IgD-negative memory B cell (primary cell): ENCODE data around the gene TOR2A. TPM values are rescaled to one million over a fixed set of nuclear protein-coding genes. Genes with fewer than 3 reads are reported as not detected.

Experiments
- H3K27ac Mint-ChIP-seq, 3 donors: one replicate each; pipeline ENCODE4 v1.8.0; 2020 to 2022; ENCODE audit warnings: mild to moderate bottlenecking in 3 of 3, mixed read lengths in 3 of 3, moderate library complexity in 1 of 3
- H3K27me3 Mint-ChIP-seq: one replicate; pipeline ENCODE4 v1.8.0; 2021; ENCODE audit warnings: mixed read lengths
- H3K36me3 Mint-ChIP-seq: one replicate; pipeline ENCODE4 v1.8.0; 2020; ENCODE audit warnings: mild to moderate bottlenecking, mixed read lengths
- H3K4me1 Mint-ChIP-seq, 3 donors: one replicate each; pipeline ENCODE4 v1.8.0; 2020 to 2022; ENCODE audit warnings: mixed read lengths in 3 of 3, mild to moderate bottlenecking in 1 of 3
- H3K4me3 Mint-ChIP-seq, 4 donors: one replicate each; pipeline ENCODE4 v1.8.0; 2020 to 2022; ENCODE audit warnings: mild to moderate bottlenecking in 4 of 4, mixed read lengths in 4 of 4, moderate library complexity in 3 of 4
- H3K9me3 Mint-ChIP-seq, 3 donors: one replicate each; pipeline ENCODE4 v1.8.0; 2020 to 2021; ENCODE audit warnings: mixed read lengths in 3 of 3, mild to moderate bottlenecking in 1 of 3
- polyA plus RNA-seq: library from polyadenylated mRNA; unstranded; fragments of 300-500 nt; fragmentation: Illumina TruSeq; gene quantifications from one replicate; pipeline ENCODE4 v1.2.3, GENCODE V29; 2021

TOR2A gene
- polyA plus RNA-seq, 1 donor from 2014 or later = 22.4 TPM

DNA sequence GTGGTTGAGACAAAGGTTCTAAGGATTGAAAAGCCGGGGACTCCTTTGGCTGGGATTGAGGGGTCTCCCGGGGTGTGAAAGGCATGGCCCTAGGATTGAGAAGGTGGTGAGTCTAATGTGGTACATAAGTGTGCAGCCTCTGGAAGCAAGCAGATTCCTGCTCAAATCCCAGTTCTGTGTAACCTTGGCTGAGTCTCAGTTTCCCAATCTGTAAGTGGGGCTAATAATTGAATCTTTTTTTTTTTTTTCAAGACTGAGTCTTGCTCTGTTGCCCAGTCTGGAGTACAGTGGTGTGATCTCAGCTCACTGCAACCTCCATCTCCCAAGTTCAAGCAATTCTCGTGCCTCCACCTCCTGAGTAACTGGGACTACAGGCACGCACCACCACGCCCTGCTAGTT is 37.5 kb upstream of the TOR2A start:
- Mint-ChIP-seq H3K4me3 (peak overlapping the region in 1 of 4 donors; percentile 91), H3K27ac (peak overlapping the region in 1 of 3 donors; percentile 95), H3K27me3 (no peaks in the 10 kb centered on the region), H3K9me3 (no peaks in the 10 kb centered on the region), H3K36me3 (peaks cover 3% of the 10 kb centered on the region), H3K4me1 (peaks cover 17 to 40% (median 33%) of the 10 kb centered on the region in 3 donors)

DNA sequence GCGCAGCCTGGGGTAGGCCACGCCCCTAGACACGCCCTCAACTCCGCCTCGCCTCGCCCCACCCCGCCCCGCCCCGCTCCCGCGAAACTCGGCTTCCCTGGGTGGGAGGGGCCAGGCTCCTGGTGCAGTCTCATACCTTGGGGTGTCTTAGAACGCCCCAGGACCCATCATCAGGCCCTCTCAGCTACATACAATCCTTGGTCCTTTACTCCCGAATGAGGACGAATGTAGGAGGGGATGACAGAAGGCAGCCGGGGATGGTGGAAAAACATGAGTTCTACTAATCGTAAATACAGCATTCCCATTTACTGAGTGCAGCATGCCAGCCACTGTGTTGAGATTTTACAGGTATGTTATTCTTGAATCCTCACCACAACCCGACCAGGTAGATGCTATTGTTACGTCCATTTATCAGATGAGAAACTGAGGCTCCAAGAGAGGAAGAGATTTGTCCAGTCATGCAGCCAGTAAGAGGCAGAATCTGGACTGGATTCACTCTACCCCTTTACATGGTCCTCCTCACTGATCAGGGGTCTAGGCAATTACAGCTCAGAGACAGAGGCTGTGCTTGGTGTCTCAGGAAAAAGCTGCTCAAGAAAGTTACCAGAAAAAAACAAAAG is 36.6 kb upstream of the TOR2A start:
- no peaks in the 10 kb centered on the region for H3K27me3 Mint-ChIP-seq
- peaks cover 22 to 47% (median 42%) of the 10 kb centered on the region in 3 donors for H3K4me1 Mint-ChIP-seq
- peak overlapping the region; percentile 91 to 95 (median 92) for H3K4me3 Mint-ChIP-seq
- H3K36me3 Mint-ChIP-seq = peaks cover 3% of the 10 kb centered on the region
- no peaks in the 10 kb centered on the region for H3K9me3 Mint-ChIP-seq
- peak overlapping the region; percentile 95 to 98 (median 97) for H3K27ac Mint-ChIP-seq

DNA sequence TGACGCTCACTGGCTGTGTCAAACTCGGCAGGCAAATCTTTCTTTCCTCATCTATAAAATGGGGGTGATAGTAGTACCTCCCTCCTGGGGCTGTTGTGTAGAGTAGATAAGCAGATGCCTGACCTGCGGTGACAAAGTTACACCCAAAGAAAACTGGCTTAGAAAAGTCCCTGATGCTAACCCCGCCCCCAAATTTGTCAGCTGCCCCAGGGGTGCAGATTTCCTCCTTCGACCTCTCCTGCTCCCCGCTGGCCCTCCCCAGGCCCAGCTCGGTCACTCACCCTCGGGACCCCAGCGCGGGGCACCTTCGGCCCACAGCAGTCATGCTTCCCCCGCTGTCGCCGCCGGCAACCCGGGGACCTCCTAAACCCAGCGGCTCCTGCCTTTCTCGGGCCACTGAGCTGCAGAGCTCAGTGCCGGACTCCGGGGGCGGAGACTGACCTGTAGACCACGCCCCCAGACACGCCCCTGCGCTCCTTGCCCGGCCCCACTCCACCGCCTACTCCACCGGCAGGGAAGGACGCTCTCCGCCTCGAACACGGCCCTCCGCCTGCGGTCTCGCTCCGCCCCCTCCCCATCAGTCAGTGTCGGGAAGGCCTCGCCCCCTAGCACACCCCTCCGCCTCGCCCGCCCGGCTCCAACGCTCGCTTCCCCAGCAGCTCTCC is 35.9 kb upstream of the TOR2A start:
- Mint-ChIP-seq H3K4me1 (peaks cover 22 to 48% (median 43%) of the 10 kb centered on the region in 3 donors), H3K27me3 (no peaks in the 10 kb centered on the region), H3K27ac (peak overlapping the region; percentile 95 to 98 (median 97)), H3K4me3 (peak overlapping the region; percentile 91 to 95 (median 92)), H3K36me3 (peaks cover 3% of the 10 kb centered on the region), H3K9me3 (no peaks in the 10 kb centered on the region)

DNA sequence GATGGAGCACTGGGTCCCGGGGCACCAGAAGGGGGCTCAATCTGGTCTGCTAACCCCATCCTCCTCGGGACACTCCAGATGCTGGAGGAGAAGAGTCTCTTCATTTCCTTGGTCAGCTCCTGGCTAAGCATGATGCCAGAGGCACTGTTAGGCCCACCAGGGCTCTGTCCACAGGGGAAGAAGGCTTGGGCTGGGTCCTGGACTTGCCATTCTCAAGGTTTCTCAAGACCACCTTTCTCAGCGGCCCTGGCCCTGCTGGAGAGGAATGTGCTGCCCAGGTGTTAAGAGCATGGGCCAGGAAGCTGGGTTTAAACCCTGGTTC is 35.5 kb upstream of the TOR2A start:
- Mint-ChIP-seq H3K4me3 (peak overlapping the region; percentile 91 to 95 (median 92)), H3K27me3 (no peaks in the 10 kb centered on the region), H3K9me3 (no peaks in the 10 kb centered on the region), H3K36me3 (peaks cover 3% of the 10 kb centered on the region), H3K27ac (peak overlapping the region; percentile 95 to 98 (median 97)), H3K4me1 (peaks cover 22 to 48% (median 45%) of the 10 kb centered on the region in 3 donors)

DNA sequence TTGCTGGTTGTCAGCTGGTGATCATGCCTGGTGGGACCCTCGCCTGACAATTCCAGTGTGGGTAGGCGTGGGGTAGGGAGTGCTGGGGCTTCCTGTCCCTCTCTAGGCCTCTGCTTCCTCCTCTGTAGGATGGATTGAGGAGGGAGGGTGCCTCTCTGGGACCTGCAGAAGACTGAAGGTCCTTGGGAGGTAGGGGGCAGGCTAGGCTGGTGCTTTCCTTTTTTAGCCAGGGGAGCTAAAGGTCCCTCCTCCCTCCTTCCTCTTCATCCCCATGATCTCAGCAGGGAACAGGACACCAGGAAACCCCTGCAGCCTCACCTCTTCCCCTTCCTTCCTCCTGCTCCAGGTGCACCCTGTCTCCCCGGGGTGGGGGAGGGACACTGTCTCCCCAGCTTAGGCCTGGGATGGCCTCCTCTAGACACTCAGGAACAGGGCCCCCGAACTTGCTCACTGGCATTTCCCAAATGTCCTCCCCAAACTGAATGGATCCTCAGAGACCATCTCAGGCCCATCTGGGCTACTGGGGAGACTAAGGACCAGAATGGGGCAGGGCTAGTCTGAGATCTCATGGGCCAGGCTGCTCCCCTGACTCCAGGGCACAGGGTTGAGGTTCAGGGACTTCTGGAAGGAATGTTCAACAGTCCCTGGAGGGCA is 35.0 kb upstream of the TOR2A start:
- no peaks in the 10 kb centered on the region for H3K9me3 Mint-ChIP-seq
- H3K36me3 Mint-ChIP-seq = peaks cover 3% of the 10 kb centered on the region

DNA sequence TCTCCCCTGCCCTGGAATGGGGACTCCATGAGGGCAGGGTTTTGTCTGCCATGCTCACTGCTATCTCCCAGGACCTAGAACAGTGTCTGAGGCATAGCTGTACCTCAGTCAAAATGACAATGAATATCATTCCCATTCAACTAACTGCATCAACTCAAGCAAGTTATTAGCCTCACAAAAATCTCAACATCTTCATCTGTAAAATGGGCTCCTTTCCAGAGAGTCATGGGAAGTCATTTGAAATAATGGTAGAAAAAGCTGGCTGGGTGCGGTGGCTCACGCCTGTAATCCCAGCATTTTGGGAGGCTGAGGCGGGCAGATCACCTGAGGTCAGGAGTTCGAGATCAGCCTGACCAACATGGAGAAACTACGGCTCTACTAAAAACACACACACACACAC is 34.0 kb upstream of the TOR2A start:
- Mint-ChIP-seq H3K9me3 (no peaks in the 10 kb centered on the region), H3K27ac (peak overlapping the region in 2 of 3 donors; percentile 81 to 86), H3K4me1 (peaks cover 22 to 51% (median 46%) of the 10 kb centered on the region in 3 donors), H3K27me3 (no peaks in the 10 kb centered on the region), H3K4me3 (peak overlapping the region in 2 of 4 donors; percentile 78 to 87), H3K36me3 (peaks cover 3% of the 10 kb centered on the region)

More for the DNA sequence above, 35.0 kb upstream of the TOR2A start:
- H3K4me1 Mint-ChIP-seq = peaks cover 22 to 51% (median 49%) of the 10 kb centered on the region in 3 donors
- no peaks in the 10 kb centered on the region for H3K27me3 Mint-ChIP-seq
- peak overlapping the region; percentile 95 to 98 (median 97) for H3K27ac Mint-ChIP-seq
- H3K4me3 Mint-ChIP-seq = peak overlapping the region; percentile 91 to 95 (median 92)

DNA sequence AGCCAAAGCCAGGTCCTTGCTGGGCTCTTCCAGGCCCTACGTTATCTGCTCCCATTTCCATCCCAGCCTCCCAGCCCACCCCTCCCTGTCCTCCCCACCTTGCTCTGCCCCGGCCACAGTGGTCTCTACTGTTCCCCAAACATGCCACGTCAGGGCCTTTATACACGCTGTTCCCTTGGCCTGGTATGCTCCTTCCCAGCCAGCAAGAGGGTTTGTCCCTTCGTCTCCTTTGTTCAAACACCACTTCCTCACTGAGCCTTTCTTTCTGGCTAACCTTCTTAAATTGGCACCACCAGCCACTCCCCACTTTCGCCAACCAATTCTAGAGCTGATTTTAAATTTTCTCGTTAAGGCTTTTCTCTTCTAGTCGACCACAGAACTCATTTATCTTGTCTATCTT is 33.6 kb upstream of the TOR2A start:
- Mint-ChIP-seq H3K4me1 (peaks cover 26 to 50% (median 49%) of the 10 kb centered on the region in 3 donors), H3K36me3 (peaks cover 3% of the 10 kb centered on the region), H3K9me3 (no peaks in the 10 kb centered on the region), H3K27me3 (no peaks in the 10 kb centered on the region), H3K27ac (peak overlapping the region; percentile 78 to 86 (median 81)), H3K4me3 (peak overlapping the region in 2 of 4 donors; percentile 78 to 87)

DNA sequence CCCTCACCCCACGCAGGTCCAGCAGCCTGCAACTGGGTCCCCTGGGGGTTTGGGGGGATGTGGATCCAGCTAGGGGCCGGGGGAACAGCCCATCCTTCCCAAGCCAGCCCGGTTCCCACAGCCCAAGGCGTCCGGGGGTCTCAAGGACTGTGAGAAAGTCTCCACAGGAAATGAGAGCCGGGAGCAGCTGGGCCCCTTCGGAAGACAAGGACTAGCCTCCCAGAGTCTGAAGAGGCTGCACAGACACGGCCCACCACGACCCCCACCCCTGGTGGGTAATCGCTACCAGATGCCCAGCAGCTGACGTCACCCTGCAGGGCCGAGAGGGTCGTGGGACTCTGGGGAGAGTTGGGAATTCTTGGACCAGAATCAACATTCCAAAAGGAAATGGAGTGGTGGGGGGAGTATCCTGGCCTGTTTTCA is 32.8 kb upstream of the TOR2A start:
- Mint-ChIP-seq H3K36me3 (peaks cover 2% of the 10 kb centered on the region), H3K27me3 (no peaks in the 10 kb centered on the region), H3K27ac (peak overlapping the region in 2 of 3 donors; percentile 78 to 94), H3K9me3 (no peaks in the 10 kb centered on the region), H3K4me3 (no peak overlapping the region), H3K4me1 (peaks cover 33 to 52% (median 52%) of the 10 kb centered on the region in 3 donors)

DNA sequence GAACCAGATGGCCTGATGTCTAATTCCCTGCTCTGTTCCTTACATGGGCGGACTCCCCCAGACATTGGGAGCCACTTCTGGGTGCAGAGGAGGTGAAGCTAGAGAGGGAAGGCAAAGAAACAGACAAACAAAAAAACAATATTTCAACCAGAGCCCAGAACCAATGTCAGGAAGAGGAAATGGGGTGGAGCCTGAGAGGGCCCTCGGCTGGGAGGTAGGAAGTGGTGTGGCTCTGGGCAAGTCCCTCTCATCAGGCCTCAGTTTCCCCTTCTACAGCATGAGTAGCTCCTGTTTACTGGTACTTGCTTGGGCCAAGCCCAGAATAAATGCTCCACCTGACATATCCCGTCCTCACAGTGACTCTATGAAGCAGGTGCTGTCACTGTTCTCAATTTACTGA is 32.3 kb upstream of the TOR2A start:
- Mint-ChIP-seq H3K4me1 (peaks cover 38 to 55% (median 51%) of the 10 kb centered on the region in 3 donors), H3K27me3 (no peaks in the 10 kb centered on the region)

DNA sequence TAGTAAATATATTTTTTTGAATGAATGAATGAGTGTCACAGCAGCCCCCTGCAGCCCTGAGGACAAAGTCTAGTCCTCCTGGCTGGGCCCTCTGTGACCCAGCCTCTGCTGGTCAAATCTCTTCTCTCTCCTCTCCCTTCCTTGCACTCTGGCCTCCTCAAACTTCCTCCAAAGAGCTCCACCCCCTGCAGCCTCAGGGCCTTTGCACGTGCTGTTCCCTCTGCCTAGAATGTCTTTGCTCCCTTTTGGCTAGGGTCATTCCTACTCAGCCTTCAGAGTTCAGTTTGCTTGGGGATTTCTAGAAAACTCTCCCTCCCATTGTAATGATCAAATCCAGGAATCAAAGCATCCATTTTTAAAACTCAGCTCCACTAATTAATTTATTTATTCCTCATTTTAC is 30.3 kb upstream of the TOR2A start:
- Mint-ChIP-seq H3K4me1 (peaks cover 30 to 44% (median 39%) of the 10 kb centered on the region in 3 donors), H3K27me3 (no peaks in the 10 kb centered on the region), H3K9me3 (no peaks in the 10 kb centered on the region), H3K4me3 (no peak overlapping the region), H3K27ac (peak overlapping the region; percentile 20 to 96 (median 74)), H3K36me3 (peaks cover 2% of the 10 kb centered on the region)

More for the DNA sequence above, 32.3 kb upstream of the TOR2A start:
- Mint-ChIP-seq H3K4me3 (peak overlapping the region in 2 of 4 donors; percentile 19 to 39), H3K9me3 (no peaks in the 10 kb centered on the region), H3K27ac (peak overlapping the region in 2 of 3 donors; percentile 91 to 94), H3K36me3 (peaks cover 2% of the 10 kb centered on the region)

DNA sequence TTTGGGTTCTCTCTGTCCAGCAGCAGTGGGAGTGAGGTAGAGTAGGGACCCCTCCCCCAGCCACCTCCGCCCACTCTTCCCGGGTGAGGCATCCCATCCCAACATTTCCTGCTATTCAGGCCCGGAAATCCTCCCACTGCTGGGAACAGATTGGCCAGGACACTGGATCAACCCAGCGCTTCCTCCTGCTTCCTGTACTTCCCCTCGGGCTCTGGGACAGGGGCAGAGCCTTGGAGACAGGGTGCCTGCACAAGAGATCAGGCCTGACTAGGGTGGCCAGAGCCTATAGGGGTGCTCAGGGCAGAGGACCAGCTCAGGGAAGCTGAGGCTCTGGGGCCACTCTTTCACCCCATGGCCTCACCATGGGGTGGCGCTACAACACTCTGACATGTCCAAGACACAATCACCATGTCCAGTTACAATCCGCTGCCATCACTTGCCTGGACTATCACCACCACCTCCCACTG is 28.9 kb upstream of the TOR2A start:
- Mint-ChIP-seq H3K4me1 (peaks cover 28 to 33% (median 33%) of the 10 kb centered on the region in 3 donors), H3K27me3 (no peaks in the 10 kb centered on the region), H3K36me3 (peaks cover under 1% of the 10 kb centered on the region), H3K27ac (peak overlapping the region; percentile 74 to 96 (median 76)), H3K9me3 (no peaks in the 10 kb centered on the region), H3K4me3 (peak overlapping the region in 2 of 4 donors; percentile 39 to 50)

DNA sequence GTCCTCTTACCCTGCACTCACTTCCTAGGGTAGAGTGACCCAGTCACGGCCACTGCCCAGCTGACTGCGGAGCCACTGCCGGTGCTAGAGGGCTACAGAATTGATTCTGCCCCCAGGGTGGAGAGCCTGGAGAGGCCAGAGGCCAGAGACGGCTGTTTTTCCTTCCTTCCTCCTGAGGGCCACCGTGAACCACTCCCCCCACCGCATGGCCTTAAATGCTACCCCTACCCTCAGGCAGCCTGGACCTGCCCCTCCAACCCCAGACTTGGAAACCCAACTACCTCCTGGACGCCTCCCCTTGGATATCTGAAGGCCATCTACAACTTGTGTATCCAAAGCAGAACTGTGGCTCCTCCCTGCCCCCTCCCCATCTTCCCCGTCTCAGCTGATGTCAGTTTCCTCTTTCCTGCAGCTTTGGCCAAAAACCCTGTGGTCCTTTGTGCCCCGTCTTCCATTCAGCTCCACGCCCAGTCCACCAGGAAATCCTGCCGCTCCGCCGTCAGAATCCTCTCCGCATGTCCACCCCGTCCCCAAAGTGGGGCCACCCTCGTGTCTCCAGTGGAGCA is 27.1 kb upstream of the TOR2A start:
- Mint-ChIP-seq H3K4me1 (peaks cover 19 to 26% (median 23%) of the 10 kb centered on the region in 3 donors), H3K4me3 (no peak overlapping the region), H3K9me3 (no peaks in the 10 kb centered on the region), H3K27ac (peak overlapping the region in 2 of 3 donors; percentile 57 to 71), H3K36me3 (no peaks in the 10 kb centered on the region), H3K27me3 (no peaks in the 10 kb centered on the region)

DNA sequence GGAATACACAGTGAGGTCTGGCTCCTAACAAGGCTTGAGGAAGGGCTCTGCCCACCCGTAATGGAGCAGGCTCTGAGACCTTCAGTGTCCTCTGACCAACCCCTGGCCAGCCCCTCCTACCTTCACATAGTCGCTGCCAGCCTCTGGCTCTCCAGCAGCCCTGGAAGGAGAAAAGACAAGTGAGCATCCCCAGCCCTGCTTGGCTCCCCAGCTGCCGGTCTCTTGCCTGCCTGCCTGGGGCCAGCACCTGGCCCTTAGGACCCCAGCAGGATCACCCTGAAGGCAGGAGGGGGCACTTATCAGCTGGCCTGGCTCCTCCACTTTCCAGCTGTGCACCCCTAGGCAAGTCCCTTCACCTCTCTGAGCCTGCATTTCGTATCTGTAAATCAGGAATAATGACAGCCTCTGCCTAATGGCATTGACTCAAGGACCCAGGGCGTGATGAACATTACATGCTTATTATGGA is 26.4 kb upstream of the TOR2A start:
- Mint-ChIP-seq H3K27me3 (no peaks in the 10 kb centered on the region), H3K4me3 (no peak overlapping the region), H3K36me3 (no peaks in the 10 kb centered on the region), H3K9me3 (no peaks in the 10 kb centered on the region), H3K27ac (peak overlapping the region in 1 of 3 donors; percentile 31), H3K4me1 (peaks cover 17 to 21% (median 20%) of the 10 kb centered on the region in 3 donors)

DNA sequence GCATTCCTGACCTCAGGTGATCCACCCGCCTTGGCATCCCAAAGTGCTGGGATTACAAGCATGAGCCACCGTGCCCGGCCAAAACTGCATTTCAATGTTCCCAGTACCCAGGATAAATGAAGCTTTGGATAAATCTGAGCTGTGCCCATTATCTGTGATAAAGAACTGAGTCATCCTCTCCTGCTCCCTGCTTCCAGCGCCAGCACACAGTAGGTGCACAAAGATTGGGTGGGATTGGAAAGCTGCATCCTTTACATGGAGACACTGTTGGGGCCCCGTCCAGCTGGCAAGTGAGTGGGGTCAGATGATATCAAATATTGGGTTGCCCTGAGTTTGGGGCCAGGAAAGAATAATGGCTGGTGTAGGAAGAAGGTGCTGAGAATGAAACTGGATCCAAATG is 26.0 kb upstream of the TOR2A start:
- Mint-ChIP-seq H3K27me3 (no peaks in the 10 kb centered on the region), H3K4me3 (no peak overlapping the region), H3K9me3 (no peaks in the 10 kb centered on the region), H3K27ac (no peak overlapping the region), H3K36me3 (no peaks in the 10 kb centered on the region), H3K4me1 (peaks cover 16 to 17% (median 17%) of the 10 kb centered on the region in 3 donors)

DNA sequence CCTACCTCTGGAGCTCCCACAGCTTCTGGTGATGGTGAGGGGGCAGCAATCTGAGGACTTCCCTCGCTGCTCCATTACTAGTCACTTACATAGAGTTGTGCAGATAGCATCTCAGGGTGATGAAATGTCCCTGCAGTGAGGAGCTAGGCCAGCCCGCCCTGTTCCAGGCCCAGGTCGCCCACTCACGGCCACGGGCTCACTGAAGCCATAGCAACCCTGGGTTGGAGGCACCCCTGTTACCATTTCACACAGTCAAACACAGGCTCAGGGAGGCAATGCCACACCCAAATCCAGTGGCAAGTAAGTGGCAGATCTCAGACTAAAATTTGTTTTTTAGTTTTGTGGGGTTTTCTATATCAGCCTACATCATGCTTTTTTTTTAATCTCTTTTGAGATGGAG is 23.7 kb upstream of the TOR2A start:
- peaks cover 5 to 14% (median 7%) of the 10 kb centered on the region in 3 donors for H3K4me1 Mint-ChIP-seq

More for the DNA sequence above, 23.7 kb upstream of the TOR2A start:
- no peaks in the 10 kb centered on the region for H3K27me3 Mint-ChIP-seq
- no peak overlapping the region for H3K27ac Mint-ChIP-seq
- no peaks in the 10 kb centered on the region for H3K36me3 Mint-ChIP-seq
- H3K4me3 Mint-ChIP-seq = no peak overlapping the region
- no peaks in the 10 kb centered on the region for H3K9me3 Mint-ChIP-seq
